Measurements from ENCODE around the gene SEC14L2.

DNA sequence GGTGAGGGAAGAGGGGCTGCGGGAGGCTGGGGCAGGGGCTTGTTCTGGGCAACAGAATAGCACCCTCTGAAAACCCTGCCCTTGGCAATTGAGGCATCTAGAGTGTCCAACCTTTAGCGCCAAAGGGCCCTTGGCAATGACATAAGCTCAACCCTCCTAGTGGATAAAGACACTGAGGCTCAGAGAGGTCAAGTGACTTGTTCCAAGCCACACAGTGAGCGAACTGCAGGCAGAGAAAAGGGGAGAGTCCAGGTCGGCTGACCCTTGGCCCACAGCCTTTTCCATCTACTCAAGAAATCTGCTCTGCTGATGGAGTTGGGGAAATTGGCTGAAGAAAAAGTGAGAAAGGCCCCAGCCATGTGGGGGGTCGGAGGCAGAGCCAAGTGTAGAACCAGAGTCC lies 2.9 kb downstream of the SEC14L2 start:
- TF ChIP-seq, protein P1, sequence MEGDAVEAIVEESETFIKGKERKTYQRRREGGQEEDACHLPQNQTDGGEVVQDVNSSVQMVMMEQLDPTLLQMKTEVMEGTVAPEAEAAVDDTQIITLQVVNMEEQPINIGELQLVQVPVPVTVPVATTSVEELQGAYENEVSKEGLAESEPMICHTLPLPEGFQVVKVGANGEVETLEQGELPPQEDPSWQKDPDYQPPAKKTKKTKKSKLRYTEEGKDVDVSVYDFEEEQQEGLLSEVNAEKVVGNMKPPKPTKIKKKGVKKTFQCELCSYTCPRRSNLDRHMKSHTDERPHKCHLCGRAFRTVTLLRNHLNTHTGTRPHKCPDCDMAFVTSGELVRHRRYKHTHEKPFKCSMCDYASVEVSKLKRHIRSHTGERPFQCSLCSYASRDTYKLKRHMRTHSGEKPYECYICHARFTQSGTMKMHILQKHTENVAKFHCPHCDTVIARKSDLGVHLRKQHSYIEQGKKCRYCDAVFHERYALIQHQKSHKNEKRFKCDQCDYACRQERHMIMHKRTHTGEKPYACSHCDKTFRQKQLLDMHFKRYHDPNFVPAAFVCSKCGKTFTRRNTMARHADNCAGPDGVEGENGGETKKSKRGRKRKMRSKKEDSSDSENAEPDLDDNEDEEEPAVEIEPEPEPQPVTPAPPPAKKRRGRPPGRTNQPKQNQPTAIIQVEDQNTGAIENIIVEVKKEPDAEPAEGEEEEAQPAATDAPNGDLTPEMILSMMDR (IDR thresholded peaks at IDR 0.05; ENCODE audit: low read depth, low read length) = no peak
- no peak for TF ChIP-seq POLR2A (IDR thresholded peaks at IDR 0.05; ENCODE audit: extremely low read depth, insufficient read length)
- TF ChIP-seq, protein P2, sequence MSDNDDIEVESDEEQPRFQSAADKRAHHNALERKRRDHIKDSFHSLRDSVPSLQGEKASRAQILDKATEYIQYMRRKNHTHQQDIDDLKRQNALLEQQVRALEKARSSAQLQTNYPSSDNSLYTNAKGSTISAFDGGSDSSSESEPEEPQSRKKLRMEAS (IDR thresholded peaks at IDR 0.05; ENCODE audit: low read depth, low read length) = no peak
